Stimulated activated CD4-positive, alpha-beta T cell treated with anti-CD3 and anti-CD28 coated beads, Interleukin-12 subunit alpha, Interleukin-12 subunit beta, amount 100 ng/mL, for 4 hours (primary cell): ENCODE measurements around the gene SCN2B.

Experiments
- DNase-seq: peaks from one replicate; pipeline ENCODE4 v3.0.0-alpha.2; 2020

The SCN2B gene

DNA sequence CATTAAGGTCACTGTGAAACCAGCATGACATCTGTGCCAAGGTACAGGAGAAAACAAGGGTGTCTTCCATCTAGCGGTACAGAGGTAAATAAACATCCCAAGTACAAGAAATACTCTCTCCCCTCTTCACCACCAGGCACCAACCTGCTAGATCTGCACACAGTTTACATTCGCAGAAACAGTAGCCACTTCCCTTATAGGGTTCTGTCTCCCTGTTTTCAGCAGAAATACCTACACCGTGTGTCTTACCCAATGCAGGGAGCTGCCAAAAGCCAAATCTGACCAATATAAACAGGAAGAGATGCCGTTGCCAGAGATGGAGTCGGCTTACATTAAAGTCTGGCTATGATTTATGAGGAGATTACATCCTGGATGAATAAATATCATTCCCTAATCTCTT, 25.0 kb downstream of the SCN2B start:
- DNase-seq: no peak

DNA sequence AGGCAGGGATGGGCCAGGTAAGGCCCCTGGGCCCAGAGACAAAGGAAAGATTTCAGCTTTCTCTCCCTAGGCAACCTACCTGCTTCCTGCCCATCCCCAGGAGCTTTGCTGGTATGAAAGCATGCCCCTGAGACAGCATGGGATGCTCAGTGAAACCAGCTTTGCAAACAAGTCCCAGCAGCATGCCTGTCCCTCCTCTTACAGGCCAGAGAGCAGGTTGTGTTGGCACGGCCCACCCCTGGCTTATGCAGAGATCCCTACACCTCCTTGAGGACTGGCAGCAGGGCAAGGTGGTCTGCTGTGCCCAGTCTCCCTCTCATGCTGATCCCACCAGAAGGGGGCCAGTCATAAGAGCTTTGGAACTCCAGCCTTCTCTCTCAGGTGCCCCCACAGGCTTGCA, 26.9 kb downstream of the SCN2B start:
- no peak for DNase-seq

DNA sequence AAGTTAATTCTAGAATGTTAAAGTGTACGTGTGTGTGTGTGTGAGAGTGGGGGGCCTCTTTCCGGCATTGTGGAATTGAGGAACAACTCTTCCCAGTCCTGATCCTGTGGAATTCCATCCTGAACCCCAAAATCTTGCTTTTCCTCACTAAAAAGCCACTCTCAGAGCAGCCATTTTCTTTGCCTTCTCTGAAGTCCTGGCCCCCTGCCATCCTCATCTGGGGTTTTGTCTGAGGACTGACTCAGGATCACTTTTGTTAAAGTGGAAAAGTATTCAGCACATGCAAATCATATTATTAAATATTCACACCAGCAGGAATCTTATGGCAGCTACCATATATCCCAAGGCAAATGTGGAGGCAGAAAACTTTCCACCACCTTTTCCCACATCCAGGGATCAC, 27.6 kb downstream of the SCN2B start:
- no peak for DNase-seq

DNA sequence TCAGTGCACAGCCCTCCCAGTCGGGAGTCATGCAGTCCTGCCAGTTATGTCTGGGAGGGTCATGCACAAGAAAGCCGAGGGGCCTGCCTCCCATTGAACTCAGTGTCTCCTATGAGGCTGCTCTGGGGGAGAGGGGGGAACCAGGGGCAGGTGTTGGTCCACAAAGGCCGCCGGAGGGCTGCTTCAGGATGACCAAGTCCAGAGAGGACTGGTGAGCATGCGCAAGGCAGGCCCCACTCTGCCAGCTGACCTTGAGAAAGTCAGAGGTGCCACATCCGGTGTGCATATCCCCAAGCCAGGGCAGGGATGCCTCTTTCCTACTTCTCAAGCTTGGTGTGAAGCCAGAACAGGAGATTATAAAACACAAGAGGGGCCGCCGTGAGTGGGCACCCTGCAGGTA, 28.2 kb downstream of the SCN2B start:
- DNase-seq: no peak

DNA sequence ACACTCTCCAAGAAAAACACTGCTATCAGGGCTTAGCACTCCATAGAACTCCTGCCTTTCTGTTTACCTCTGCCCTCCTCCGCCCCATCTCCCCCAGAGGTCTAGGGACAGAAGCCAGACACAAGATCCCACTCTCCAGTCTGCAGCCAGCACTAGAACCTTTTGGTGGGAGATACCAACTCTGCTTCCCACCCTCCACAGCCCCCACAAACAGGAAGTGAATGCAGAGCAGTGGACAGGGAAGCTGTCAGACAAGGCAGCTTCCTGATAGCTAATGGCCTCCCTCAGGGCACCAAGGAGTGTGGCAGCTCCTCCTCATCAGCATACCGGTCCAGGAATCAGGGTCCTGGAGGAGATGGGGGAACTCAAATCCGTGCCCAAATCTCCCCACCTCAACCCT, 28.9 kb downstream of the SCN2B start:
- DNase-seq: no peak

DNA sequence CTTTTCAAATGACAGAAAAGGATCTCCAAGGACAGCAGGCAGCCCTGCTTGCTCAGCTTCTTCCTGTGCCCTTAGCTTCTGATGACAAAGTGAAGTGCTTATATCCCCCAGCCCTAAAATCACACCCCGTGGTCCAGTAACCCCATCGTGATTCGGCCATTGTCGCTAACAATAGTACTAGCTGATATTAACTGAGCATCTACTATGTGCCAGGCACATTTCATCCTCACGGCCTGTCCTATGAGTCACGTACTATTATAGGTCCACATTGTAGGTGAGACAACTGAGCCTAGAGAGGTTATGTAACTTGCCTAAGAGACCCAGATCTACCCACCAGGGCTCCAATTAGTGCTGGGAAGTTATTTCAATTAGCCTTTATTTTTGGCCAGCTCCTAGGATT, 29.9 kb downstream of the SCN2B start:
- no peak for DNase-seq

DNA sequence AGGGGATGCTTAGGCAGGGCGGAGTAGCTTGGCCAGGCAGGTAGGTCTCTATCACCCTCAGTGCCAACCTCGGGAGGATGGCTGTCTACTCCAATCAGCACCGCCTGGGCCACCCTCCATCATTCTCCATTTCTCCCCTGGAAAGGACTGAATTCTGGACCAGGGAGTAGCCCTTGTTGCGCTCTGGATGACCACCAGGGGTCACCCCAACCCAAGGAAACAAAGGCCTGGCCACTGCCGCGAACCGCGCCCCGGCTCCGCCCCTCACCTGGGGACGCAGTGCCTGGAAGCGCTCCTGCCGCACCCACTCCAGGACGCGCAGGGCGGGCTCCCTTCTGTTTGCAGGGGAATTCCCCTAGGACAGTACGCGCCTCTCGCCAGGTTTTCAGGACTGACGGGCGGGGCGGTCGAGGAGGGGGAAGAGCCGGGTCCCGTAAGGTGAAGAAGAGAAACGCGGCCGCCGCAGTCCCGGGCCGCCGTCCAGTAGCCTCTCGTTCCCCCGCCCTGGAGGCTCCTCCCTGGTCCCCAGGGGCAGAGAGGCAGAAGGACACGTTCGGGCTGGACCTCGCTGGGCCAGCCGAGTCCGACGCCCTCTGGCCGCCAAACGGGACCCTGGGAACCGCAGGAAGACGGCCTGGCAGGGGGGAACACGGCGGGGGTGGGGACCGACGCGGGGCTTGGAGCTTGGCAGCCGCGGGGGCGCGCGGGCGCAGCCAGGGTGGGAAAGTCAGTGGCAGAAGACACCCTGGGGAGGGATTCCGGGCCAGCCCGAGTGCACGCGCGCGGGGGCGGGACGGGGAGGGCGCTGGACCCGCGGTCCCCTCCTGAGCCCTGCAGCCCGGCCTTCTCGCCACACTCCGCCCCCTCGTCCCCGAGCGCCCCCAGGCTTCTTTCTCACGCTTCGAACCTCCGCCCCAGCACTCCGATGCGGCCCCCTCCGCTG, 30.9 kb downstream of the SCN2B start:
- peak; percentile 86 for DNase-seq

DNA sequence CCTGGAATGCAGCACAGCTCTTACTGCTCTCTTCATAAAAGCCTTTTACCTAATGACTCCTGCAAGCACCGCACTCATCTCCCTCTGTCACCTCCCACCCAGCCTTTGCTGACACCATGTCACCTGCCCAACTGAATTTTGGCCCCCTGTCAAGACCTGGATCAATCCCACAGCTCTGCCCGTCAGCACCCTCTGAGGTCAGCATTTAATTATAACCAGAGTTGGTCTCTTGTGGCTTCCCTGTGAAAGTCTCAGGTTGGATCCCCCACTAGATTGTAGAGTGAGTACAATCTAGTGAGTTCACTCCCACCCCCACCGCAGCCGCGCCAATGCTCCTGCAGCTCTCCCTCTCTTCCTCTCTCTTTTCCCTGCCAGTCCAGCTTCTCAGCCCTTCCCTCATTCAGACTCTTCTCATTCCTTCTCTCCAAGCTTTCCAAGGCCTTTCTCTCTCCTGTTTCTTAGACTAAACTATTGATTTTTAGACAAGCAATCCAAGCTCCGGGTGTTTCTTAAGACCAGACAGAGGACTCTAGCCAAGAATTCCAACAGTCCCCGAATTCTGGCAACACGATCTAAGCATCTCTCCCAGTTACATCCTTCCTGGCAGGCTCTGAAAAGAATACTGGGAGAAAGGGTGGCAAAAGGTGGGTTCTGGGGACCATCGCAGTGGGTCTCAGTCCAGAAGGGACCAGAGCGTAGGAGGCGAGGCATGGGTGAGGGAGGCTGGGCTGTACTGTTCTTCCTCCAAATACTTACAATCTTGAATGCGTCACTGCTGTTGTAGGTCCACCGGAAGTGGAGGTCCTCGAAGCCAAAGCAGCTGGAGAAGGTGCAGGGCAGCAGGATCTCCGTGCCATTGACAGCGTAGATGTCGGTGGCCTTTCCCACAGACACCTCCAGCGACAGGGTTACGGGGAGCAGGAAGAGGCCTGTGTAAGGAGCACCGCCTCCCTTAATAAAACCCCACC, 31.9 kb downstream of the SCN2B start:
- DNase-seq: no peak

DNA sequence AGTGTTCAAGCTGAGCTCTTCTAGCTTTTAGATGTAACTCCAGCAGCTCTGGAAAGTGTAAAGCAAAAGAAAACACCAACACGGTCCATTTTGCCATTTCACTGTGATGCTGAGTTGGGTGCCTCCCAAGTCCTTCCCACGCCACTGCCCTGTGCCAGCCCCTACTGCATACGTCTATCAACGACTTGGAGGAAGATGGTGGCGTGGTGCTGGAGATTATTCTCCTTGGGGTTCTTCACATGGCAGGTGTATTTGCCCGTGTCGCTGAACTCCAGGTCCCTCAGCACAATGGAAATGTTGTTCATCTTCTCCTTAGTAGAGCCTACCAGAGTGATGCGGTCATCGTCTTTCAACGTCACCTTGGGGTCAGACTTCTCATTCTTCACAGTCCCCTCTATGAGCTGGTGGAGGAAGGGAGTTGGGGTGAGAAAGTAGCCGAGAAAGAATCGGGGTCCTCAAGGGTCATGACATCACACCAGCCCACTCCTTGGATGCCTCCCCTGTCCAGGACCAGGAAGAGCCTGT, 32.7 kb downstream of the SCN2B start:
- DNase-seq: no peak

DNA sequence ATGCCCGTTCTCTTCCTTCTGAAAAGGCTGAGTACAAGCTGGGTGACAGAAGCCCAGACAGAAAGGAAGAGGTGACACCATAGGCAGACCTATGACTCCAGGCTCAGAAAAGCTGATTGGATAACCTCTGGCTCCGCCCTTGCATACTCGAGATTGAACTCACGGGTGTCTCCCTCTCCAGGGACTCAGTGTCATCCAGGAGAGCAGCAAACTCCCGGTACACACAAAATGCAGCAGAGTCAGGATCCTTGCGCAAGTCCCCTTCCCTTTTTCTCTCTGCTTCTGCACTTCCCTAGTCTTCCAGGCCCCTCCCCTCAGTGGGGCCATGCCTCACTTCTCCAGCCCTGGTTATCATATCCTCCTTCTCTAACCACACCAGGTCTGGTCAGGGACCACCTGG, 33.6 kb downstream of the SCN2B start:
- no peak for DNase-seq

DNA sequence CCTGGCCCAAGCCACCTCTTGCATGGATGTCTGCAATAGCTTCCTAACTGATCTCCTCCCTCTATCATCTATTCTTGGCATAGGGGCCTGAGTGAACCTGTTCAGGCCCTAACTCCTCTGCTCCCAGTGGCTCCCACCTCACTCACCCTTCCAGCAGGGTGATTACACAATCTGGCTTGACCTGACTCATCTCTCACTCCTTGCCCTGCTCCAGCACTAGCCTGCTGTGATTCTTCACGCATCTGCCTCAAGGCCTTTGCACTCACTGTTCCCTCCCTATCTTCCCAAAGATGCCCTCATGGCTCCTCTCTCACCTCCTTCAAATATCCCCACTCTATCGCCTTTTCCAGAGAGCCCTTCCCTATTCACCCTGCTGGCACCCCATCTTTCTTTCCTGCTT, 34.4 kb downstream of the SCN2B start:
- DNase-seq: no peak

DNA sequence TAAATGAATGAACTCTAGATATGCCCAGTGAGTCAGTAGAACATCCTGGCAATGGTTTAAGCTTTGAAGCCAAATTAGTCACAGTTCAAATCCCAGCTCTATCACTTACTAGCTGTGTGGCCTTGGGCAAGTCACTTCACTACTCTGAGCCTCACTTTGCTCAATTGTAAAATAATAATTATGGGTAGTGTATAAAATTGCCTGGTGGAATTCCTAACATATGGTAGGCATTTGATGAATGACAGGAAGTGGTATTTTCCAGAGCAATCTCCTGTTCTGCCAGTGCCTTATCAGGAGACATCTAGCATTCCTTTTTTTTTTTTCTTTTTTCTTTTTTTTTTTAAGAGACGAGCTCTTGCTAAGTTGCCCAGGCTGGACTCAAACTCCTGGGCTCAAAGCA, 36.9 kb downstream of the SCN2B start:
- DNase-seq: no peak

DNA sequence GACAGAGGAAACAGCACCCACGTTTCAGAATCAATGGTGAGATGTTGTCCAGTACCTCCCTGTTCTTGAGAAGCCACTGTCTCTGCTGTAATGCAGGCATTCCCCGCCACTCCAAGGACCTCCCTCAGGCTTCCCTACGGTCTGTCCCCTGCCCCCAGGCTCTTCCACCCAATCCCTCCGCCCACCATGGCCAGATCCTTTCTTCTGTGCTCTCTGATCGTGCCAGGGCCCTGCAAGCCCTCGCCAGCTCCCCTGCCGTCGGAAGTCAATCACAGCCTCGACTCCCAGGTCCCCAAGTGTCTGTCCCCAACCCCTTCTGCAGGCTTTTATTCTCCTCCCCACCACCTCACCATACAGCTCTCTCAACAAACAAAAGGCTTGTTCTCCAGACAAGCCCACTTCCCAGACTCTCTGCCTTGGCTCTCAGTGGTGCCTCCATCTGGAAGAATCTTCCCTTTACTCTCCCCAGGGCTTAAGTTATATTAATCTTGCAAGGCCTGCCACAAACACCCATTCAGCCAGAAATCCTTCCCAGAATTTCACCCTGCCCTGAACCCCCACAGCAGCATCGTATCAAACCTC, 37.5 kb downstream of the SCN2B start:
- DNase-seq: no peak

DNA sequence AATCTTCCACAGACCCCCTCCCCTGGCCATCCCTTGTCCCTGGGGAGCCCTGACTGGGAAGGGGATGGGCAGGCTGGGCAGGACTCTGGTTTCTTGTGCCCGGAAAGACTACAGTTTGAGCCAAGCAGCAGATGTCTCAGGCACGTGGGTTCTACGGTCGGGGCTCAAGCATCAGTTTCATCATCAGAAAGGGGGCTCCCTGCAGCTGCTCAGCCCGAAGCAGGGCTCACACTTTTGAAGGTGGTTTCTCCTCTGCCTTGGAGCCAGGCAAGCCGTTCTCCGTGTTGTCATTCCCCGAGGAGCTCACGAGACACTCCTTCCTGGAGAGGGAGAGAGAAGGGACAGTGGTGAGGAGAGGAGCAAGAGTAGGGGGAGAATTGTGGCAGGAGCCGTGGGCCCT, 39.6 kb downstream of the SCN2B start:
- DNase-seq: no peak

DNA sequence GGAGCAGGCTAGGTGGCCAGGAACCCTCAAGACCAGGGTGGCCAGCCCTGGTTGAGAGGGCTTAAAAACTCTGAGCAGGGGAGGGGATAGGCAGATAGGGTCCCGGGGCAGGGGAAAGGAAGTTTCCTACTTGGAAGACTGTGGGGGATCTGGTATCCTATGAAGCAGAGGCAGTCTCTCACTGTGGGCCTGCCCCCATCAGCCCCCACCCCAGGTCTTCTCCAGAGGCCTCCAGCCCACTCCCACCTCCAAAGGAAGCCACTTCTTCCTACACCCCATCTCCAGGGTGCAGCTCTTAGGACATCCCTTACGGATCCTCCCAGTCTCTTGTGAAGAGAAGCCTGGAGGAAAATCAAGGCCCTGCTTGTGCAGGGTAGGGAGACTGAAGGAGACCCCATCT, 40.1 kb downstream of the SCN2B start:
- no peak for DNase-seq

DNA sequence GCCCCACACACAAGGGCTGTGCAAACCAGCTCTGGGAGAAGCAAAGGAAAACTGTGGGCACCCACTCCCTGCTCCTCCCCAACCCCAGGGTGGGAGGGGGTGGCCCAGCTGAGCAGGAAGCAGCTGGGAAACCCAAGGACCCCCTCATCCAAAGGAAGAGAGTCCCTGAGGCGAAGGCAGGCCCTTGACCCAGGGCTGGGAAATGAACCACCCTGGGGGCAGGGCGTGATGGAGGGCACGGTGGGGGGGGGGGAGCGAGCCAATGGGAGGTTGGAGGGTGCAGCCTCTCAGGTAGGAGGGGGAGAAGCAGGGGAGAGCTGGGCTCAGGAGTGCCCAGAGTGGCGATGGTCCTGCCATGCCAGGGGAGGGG, 40.7 kb downstream of the SCN2B start:
- DNase-seq: no peak

DNA sequence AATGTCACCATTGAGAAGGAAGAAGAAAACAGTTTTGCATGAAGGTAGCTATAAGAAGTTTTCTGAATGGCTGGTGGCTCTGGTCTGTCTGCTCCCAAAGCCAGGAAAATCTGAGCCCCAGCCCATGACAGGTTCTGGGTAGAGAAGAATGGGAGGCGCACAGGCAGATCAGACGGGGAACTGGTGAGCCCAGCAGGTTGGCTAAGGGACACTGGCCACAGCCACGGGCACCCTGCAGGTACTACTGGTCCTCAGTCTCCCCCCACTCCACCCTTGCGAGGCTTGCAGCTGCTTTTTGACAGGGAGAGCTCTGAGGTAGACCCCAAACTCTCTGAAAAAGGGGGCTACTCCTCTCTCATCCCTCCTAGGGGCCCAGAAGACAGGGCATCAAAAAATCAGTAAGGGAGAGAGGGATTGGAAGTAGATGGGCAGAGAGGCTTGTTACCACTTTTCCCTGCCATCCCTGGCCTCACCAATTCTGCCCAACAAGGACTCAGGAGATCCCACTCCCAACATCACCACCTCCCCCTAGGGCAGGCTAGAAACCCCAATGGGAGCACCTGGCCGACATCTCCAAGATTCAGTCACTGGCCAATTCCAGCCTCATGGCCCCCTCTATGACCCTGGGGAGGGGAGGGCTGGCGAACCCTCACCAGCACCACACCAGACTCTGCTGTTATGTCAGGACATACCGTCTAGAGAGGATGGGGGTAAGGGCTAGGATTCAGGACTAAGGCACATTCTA, 41.2 kb downstream of the SCN2B start:
- no peak for DNase-seq

DNA sequence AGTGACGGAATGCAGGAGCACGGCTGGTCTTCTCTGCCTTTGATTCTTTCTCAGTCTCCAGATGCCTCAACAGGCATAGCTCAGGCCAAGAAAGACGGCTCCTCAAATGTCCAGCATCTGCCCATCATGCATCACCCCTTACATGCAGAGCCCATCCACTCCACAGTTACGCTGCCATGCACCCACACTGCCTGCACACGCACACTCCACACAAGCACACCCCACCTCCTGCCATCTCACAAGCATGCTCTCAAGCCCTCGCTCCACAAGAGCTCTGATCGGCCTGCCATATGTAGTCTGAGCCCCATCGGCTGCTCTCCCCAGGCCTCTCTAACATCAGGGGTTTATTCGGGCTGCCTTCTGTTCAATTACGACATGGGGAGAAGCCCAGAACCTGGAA, 42.6 kb downstream of the SCN2B start:
- DNase-seq: no peak

DNA sequence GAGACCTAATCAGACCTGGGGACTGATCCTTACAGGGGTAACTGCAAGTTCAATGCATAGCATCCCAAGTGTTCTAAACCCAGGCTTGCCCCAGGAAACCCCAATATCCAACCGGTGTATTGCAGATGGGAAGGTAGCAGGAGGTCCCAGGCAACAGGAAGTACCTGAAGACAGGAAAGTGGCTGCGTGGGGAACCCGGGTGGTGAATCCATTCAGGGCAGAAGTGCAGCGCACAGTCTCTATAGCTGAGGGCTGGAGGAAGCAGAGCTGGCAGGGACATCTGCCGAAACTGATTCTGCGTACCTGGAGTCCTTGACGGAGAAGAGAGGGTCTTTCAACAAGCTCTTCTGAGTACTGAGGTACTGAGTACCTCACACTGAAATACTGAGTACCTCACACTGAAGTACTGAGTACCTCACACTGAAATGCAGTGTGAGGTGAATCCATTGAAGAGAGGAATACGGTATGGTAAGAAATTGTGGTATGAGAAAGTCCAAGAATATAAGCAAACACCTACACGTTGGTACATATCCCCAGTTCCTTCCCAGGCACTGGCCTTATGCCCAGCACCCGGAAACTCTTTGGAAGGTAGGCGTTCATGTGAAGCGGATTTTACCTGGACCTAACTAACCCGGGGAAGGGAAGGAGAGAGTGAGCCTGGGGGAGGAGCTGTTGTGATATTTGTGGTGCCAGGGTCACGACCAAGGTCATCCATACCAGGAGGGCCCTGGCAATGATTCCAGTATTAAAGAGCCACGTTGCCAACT, 43.9 kb downstream of the SCN2B start:
- no peak for DNase-seq

DNA sequence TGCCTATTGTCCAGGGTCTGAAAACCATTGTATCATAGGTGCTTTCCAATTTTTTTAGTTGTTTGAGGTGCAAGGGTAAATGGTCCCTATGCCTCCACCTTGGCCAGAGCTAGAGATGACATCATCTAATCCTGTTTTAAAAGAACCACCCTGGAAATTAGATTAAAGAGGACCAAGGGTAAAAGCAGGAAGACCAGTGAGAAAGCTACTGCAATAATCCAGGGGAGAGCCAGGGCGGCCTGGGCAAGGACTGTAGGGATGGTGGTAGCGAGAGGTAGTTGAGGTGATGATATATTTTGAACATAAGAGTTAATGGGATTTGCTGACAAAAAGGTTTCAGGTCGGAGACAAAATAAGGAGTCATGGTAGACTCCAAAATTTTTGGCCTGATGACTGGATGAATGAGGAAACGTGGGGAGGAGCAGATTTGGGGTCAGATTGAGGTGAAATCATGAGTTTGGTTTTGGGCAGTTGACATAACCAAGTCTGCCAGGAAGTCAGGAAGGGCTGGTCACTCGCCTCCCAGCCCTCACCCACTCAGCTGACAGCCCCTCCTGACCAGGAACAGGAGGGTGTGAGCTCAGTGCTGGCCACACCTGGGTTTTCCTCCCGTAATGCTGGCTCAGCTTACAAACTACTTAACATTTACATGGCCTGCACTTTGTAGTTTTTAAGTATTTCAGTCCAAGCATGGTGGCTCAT, 46.8 kb downstream of the SCN2B start:
- DNase-seq: no peak
